Tibial artery (tissue), 4 donors: ENCODE results near the gene HPS1.

Experiments used
- DNase-seq, 2 donors: peaks; one replicate each; pipeline ENCODE4 v3.0.0-alpha.2; 2019
- H3K27ac ChIP-seq, 2 donors: fragments of 200-600 bp; sonication (generic) in 1 of 2; 1 replicate in 1 of 2; 2 replicates in 1 of 2; pipeline ENCODE4 v1.5.1; 2018 to 2019; ENCODE audit warnings: mild to moderate bottlenecking in 1 of 2
- H3K27me3 ChIP-seq, 2 donors: fragments of 200-600 bp; sonication (generic) in 1 of 2; one replicate each; pipeline versions ENCODE4 v1.5.1 to v1.6.0; 2016 to 2019
- H3K36me3 ChIP-seq, 3 donors: fragments of 200-600 bp; sonication (generic) in 2 of 3; one replicate each; pipeline ENCODE4 v1.5.1; 2016 to 2019; ENCODE audit warnings: mild to moderate bottlenecking in 2 of 3
- H3K4me1 ChIP-seq, 4 donors: fragments of 200-600 bp; sonication (generic) in 2 of 4; 1 replicate in 3 of 4; 2 replicates in 1 of 4; pipeline ENCODE4 v1.5.1; 2016 to 2019
- H3K4me3 ChIP-seq, 2 donors: fragments of 200-600 bp; sonication (generic) in 1 of 2; 1 replicate in 1 of 2; 2 replicates in 1 of 2; pipeline ENCODE4 v1.5.1; 2018 to 2019; ENCODE audit warnings: mild to moderate bottlenecking in 2 of 2
- H3K9me3 ChIP-seq, 3 donors: fragments of 200-600 bp; sonication (generic) in 1 of 3; one replicate each; pipeline ENCODE4 v1.5.1; 2016 to 2019
- CTCF ChIP-seq, 2 experiments: fragments of 200-600 bp in 1 of 2; fragments of 450-650 bp in 1 of 2; IDR thresholded peaks; one replicate each; pipeline ENCODE4 v1.5.1; 2017 to 2019; ENCODE audit warnings: antibody characterized with exemption in 2 of 2, mild to moderate bottlenecking in 1 of 2, moderate library complexity in 1 of 2
- intact Hi-C: fragments of 100-400 bp; cut with DNase I; formaldehyde crosslinking; loops from one replicate; pipeline ENCODE4 v1.15.0; 2023; ENCODE audit warnings: low total_unique reads

HPS1 gene

DNA sequence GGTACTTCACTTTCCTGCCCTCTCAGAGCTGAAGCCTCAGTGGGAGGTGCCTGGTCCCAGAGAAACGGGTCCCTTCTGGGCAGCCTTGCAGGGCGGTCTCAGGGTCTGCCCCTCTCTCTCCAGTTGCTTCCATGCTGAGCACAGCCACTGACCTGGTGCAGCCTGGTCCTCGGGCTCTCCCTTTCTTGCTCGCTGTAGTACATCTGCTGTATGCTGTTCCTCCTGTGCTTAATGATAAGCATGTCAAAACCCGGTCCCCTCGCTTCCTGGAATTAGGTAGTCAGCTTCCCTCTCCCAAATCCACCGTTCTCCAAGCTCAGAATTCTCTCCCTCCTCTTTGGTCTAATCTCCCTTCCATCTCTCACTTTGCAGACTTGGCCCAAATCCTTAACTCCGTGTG lies 11.0 kb upstream of the HPS1 start:
- intact Hi-C loops, result no loop called here
- H3K4me1 ChIP-seq, result peaks cover 0 to 12% (median 2%) of the 10 kb centered on the region in 4 donors
- TF ChIP-seq CTCF (IDR thresholded peaks at IDR 0.05), result no peak
- no peak overlapping the region for H3K4me3 ChIP-seq
- H3K36me3 ChIP-seq, result no peaks in the 10 kb centered on the region
- no peaks in the 10 kb centered on the region for H3K27me3 ChIP-seq
- H3K27ac ChIP-seq, result no peak overlapping the region
- no peaks in the 10 kb centered on the region for H3K9me3 ChIP-seq
- no peak for DNase-seq

DNA sequence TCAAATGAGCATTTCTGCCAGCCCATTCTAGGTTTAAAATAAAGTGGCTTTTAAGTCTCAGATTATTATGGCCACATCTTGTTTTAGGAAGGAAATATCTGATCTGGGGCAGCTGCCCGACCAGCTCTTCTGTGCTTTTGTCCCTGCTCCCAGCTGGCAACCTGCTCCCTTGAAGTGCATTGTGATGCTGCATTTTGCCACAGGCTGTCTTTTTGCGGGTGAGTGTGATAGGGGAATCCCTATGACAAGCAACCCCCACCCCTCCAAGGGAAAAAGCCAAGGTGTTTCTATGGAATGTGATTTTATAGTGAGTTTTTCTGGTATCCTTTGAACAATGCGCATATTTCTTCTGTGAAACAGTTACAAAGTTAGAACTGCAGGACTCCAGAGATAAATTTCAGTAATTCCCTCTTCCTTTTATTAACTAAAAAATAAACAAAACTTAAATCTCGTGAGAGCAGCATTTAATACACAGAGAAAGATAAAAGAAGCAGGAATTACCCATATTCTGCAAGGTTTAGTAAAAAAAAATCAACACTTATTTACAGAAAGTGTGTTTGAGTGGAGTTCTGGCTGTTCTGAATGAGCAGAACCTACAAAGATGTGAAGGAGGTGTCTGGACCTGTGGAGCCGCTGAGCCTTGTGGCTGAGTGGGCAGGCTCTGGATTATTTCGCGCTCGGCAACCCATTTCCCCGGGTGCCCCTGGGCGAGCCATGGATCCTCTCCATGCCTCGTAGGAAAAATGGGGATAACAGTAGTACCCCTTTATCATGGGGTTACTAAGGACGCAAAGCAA lies 10.1 kb upstream of the HPS1 start:
- no peak for DNase-seq
- no peaks in the 10 kb centered on the region for H3K36me3 ChIP-seq
- H3K27ac ChIP-seq, result no peak overlapping the region
- H3K9me3 ChIP-seq, result no peaks in the 10 kb centered on the region
- H3K4me3 ChIP-seq, result no peak overlapping the region
- no peak for TF ChIP-seq CTCF (IDR thresholded peaks at IDR 0.05)
- H3K4me1 ChIP-seq, result peaks cover 0 to 12% (median 2%) of the 10 kb centered on the region in 4 donors
- intact Hi-C loops, result no loop called here
- H3K27me3 ChIP-seq, result no peaks in the 10 kb centered on the region

GRCh38 chr10:98456043-98456570 lies 9.4 kb upstream of the HPS1 start:
- TF ChIP-seq CTCF (IDR thresholded peaks at IDR 0.05), result no peak
- intact Hi-C loops, result no loop called here
- H3K36me3 ChIP-seq, result no peaks in the 10 kb centered on the region

GRCh38 chr10:98453729-98454128 lies 7.0 kb upstream of the HPS1 start:
- TF ChIP-seq CTCF (IDR thresholded peaks at IDR 0.05), result no peak
- Histone ChIP-seq H3K9me3 (no peaks in the 10 kb centered on the region), H3K27ac (no peak overlapping the region), H3K36me3 (no peaks in the 10 kb centered on the region), H3K27me3 (no peaks in the 10 kb centered on the region), H3K4me1 (no peaks in the 10 kb centered on the region), H3K4me3 (no peak overlapping the region)
- no peak for DNase-seq
- intact Hi-C loops, result no loop called here

More at GRCh38 chr10:98456043-98456570, 9.4 kb upstream of the HPS1 start:
- Histone ChIP-seq H3K9me3 (no peaks in the 10 kb centered on the region), H3K4me3 (no peak overlapping the region), H3K27me3 (no peaks in the 10 kb centered on the region), H3K27ac (no peak overlapping the region), H3K4me1 (peaks cover 0 to 9% (median 1%) of the 10 kb centered on the region in 4 donors)
- DNase-seq, result no peak

- intact Hi-C loops, result no loop called here
- Histone ChIP-seq H3K4me1 (peaks cover 0 to 14% (median 10%) of the 10 kb centered on the region in 4 donors), H3K27ac (no peak overlapping the region), H3K4me3 (no peak overlapping the region), H3K27me3 (no peaks in the 10 kb centered on the region), H3K9me3 (no peaks in the 10 kb centered on the region), H3K36me3 (no peaks in the 10 kb centered on the region)
- DNase-seq, result no peak
- TF ChIP-seq CTCF (IDR thresholded peaks at IDR 0.05), result no peak
These were observed 3.9 kb upstream of the HPS1 start for GRCh38 chr10:98450618-98451017.
